ENCODE measurements around the gene RBPJ.

RBPJ gene

DNA sequence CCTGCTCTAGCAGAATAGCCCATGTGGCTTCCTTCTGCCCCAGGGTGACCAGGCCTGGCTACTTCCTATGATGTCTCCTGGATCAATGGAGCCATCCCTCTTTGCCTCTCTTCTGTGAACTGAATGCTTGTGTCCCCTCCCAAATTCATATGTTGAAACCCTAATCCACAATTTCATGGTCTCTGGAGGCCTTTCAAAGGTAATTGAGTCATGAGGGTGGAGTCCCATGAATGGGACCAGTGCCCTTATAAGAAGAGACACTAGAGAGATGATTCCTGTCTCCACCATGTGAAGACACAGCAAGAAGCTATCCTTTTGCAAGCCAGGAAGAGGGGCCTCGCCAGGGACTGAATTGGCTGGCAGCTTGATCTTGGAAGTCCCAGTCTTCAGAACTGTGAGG, 151.1 kb downstream of the RBPJ start:
- Histone ChIP-seq H3K9me3 (ENCODE audit: insufficient read depth, low read depth, low read length) (no peaks in the 10 kb centered on the region), H3K4me1 (ENCODE audit: insufficient read depth, low read length) (no peaks in the 10 kb centered on the region; the same call in 1 of the 2 replicates), H3K36me3 (ENCODE audit: insufficient read depth, low read depth, low read length) (no peaks in the 10 kb centered on the region), H3K27me3 (ENCODE audit: insufficient read depth, low read length) (no peaks in the 10 kb centered on the region), H3K27ac (ENCODE audit: low read length) (no peak overlapping the region), H3K4me3 (ENCODE audit: low read length) (no peak overlapping the region), H3K9ac (ENCODE audit: low read depth, low read length) (no peak overlapping the region)

GRCh38 chr4:26473893-26474292, 153.1 kb downstream of the RBPJ start:
- no peak overlapping the region for H3K4me3 ChIP-seq (ENCODE audit: low read length)
- no peak overlapping the region for H3K27ac ChIP-seq (ENCODE audit: low read length)
- no peak overlapping the region for H3K9ac ChIP-seq (ENCODE audit: low read depth, low read length)

DNA sequence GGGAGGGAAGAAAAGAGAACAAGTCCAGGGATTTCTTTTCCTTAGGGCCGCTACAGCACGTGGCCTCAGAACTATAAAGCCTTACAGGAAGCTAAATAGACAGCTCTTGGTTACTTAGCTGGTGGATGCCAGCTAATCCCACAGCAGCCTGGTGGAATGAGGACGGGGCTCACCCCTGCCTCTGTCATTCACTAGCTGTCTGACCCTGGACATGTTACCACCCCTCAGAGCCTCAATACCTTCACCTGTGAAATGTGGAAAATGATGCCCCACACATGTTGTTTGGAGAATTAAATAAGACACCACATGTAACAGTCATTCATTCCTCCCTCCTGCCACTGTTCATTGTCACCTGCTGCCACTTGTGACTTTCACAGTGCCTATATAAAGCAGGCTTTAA, 153.7 kb downstream of the RBPJ start:
- Histone ChIP-seq H3K9me3 (ENCODE audit: insufficient read depth, low read depth, low read length) (no peaks in the 10 kb centered on the region), H3K27ac (ENCODE audit: low read length) (no peak overlapping the region), H3K4me3 (ENCODE audit: low read length) (no peak overlapping the region), H3K36me3 (ENCODE audit: insufficient read depth, low read depth, low read length) (no peaks in the 10 kb centered on the region), H3K4me1 (ENCODE audit: insufficient read depth, low read length) (no peaks in the 10 kb centered on the region), H3K27me3 (ENCODE audit: insufficient read depth, low read length) (no peaks in the 10 kb centered on the region), H3K9ac (ENCODE audit: low read depth, low read length) (no peak overlapping the region)

More at GRCh38 chr4:26473893-26474292, 153.1 kb downstream of the RBPJ start:
- no peaks in the 10 kb centered on the region for H3K27me3 ChIP-seq (ENCODE audit: insufficient read depth, low read length)
- H3K9me3 ChIP-seq (ENCODE audit: insufficient read depth, low read depth, low read length), result no peaks in the 10 kb centered on the region
- no peaks in the 10 kb centered on the region for H3K36me3 ChIP-seq (ENCODE audit: insufficient read depth, low read depth, low read length)
- H3K4me1 ChIP-seq (ENCODE audit: insufficient read depth, low read length), result no peaks in the 10 kb centered on the region

- no peaks in the 10 kb centered on the region for H3K9me3 ChIP-seq (ENCODE audit: insufficient read depth, low read depth, low read length)
- no peak overlapping the region for H3K27ac ChIP-seq (ENCODE audit: low read length)
- no peaks in the 10 kb centered on the region for H3K27me3 ChIP-seq (ENCODE audit: insufficient read depth, low read length)
- H3K9ac ChIP-seq (ENCODE audit: low read depth, low read length), result no peak overlapping the region
- H3K4me3 ChIP-seq (ENCODE audit: low read length), result no peak overlapping the region
- no peaks in the 10 kb centered on the region for H3K36me3 ChIP-seq (ENCODE audit: insufficient read depth, low read depth, low read length)
- no peaks in the 10 kb centered on the region for H3K4me1 ChIP-seq (ENCODE audit: insufficient read depth, low read length)
Observed at GRCh38 chr4:26475716-26476115, 154.9 kb downstream of the RBPJ start.

GRCh38 chr4:26476545-26476944, 155.7 kb downstream of the RBPJ start:
- Histone ChIP-seq H3K27me3 (ENCODE audit: insufficient read depth, low read length) (no peaks in the 10 kb centered on the region), H3K36me3 (ENCODE audit: insufficient read depth, low read depth, low read length) (no peaks in the 10 kb centered on the region)

GRCh38 chr4:26478330-26478729, 157.5 kb downstream of the RBPJ start:
- no peaks in the 10 kb centered on the region; the same call in 1 of the 2 replicates for H3K4me1 ChIP-seq (ENCODE audit: insufficient read depth, low read length)

More at GRCh38 chr4:26476545-26476944, 155.7 kb downstream of the RBPJ start:
- Histone ChIP-seq H3K9me3 (ENCODE audit: insufficient read depth, low read depth, low read length) (no peaks in the 10 kb centered on the region), H3K27ac (ENCODE audit: low read length) (no peak overlapping the region), H3K9ac (ENCODE audit: low read depth, low read length) (no peak overlapping the region), H3K4me1 (ENCODE audit: insufficient read depth, low read length) (no peaks in the 10 kb centered on the region), H3K4me3 (ENCODE audit: low read length) (no peak overlapping the region)

DNA sequence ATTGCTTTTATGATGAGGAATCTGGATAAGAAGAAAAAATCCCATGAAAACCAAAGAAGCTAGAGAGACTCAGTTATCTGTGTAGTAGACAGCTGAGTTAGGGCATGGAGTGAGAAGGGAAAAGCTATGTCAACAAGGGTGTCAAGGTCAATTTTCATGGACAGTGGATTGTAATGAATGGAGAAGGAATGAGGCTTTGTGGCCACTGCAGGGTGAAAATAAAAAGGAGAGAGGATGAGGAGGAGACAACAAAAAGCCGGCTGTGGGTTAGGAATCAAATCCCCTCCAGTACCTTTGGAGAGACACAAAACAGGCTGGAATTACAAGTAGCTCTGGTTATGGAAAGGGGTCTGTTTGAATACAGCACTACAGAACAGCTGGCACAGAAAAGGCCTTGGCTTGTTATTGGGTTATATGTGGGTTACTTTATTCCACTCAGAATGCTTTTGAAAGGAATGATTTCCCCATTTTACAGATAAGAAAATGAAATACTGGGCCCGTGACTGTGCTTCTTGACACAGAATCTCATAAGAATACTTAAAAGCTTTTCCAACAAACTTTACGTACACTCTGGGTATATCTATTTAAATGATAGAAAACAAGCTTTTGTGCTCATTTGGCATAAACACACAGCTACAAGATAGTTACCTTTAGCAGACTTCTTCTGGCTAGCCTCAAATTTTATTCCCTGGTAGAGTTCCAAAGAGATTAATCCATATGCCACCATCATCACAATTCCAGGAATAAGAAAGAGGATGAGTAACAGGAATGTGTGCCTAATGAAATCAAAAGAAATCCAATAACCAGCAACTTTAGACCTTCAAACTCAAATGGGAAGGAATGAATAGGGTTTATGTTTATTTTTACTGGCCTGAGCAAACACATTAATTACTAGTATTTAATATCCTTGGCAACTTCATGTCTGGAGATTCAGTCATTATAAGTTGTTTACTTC, 162.0 kb downstream of the RBPJ start:
- H3K4me1 ChIP-seq (ENCODE audit: insufficient read depth, low read length), result no peaks in the 10 kb centered on the region; the same call in 1 of the 2 replicates
- H3K4me3 ChIP-seq (ENCODE audit: low read length), result no peak overlapping the region
- no peak overlapping the region for H3K27ac ChIP-seq (ENCODE audit: low read length)
- H3K36me3 ChIP-seq (ENCODE audit: insufficient read depth, low read depth, low read length), result no peaks in the 10 kb centered on the region
- no peaks in the 10 kb centered on the region for H3K27me3 ChIP-seq (ENCODE audit: insufficient read depth, low read length)
- H3K9me3 ChIP-seq (ENCODE audit: insufficient read depth, low read depth, low read length), result no peaks in the 10 kb centered on the region
- H3K9ac ChIP-seq (ENCODE audit: low read depth, low read length), result no peak overlapping the region

More at GRCh38 chr4:26478330-26478729, 157.5 kb downstream of the RBPJ start:
- Histone ChIP-seq H3K27ac (ENCODE audit: low read length) (no peak overlapping the region), H3K4me3 (ENCODE audit: low read length) (no peak overlapping the region), H3K9ac (ENCODE audit: low read depth, low read length) (no peak overlapping the region), H3K27me3 (ENCODE audit: insufficient read depth, low read length) (no peaks in the 10 kb centered on the region), H3K36me3 (ENCODE audit: insufficient read depth, low read depth, low read length) (no peaks in the 10 kb centered on the region), H3K9me3 (ENCODE audit: insufficient read depth, low read depth, low read length) (no peaks in the 10 kb centered on the region)

DNA sequence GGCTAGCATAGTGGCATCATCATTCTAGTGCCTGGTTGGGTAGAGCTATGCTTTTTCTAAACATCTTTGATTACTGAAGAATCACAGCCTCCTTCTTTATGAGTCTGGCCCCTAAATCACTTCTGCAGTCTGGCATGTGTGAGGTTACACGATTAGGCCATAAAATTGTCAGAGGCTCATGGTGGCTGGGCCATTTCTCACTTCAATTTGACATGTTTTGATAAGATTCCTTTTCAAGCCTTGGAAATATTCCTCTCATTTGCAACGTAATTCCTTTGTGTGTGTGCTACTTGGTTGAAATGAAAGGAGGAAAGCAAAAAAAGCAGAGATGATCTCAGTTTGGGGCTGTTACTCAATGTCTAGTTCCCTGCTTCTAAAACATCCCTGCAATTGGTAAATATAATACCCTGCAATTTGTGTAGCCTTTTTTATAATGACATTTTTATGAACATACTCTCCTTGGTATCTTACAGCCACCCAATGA, 163.3 kb downstream of the RBPJ start:
- H3K4me1 ChIP-seq (ENCODE audit: insufficient read depth, low read length), result no peaks in the 10 kb centered on the region; the same call in 1 of the 2 replicates
- no peak overlapping the region for H3K27ac ChIP-seq (ENCODE audit: low read length)
- H3K27me3 ChIP-seq (ENCODE audit: insufficient read depth, low read length), result 0 out of 2 replicates have a peak, but pooled peaks cover 4% of the 10 kb centered on the region
- no peaks in the 10 kb centered on the region for H3K36me3 ChIP-seq (ENCODE audit: insufficient read depth, low read depth, low read length)
- H3K9me3 ChIP-seq (ENCODE audit: insufficient read depth, low read depth, low read length), result no peaks in the 10 kb centered on the region
- no peak overlapping the region for H3K4me3 ChIP-seq (ENCODE audit: low read length)
- H3K9ac ChIP-seq (ENCODE audit: low read depth, low read length), result no peak overlapping the region

- no peaks in the 10 kb centered on the region for H3K9me3 ChIP-seq (ENCODE audit: insufficient read depth, low read depth, low read length)
- no peaks in the 10 kb centered on the region; the same call in 1 of the 2 replicates for H3K4me1 ChIP-seq (ENCODE audit: insufficient read depth, low read length)
- no peak overlapping the region for H3K9ac ChIP-seq (ENCODE audit: low read depth, low read length)
- 0 out of 2 replicates have a peak, but pooled peaks cover 5% of the 10 kb centered on the region for H3K27me3 ChIP-seq (ENCODE audit: insufficient read depth, low read length)
- no peak overlapping the region for H3K27ac ChIP-seq (ENCODE audit: low read length)
- no peak overlapping the region for H3K4me3 ChIP-seq (ENCODE audit: low read length)
- no peaks in the 10 kb centered on the region for H3K36me3 ChIP-seq (ENCODE audit: insufficient read depth, low read depth, low read length)
Observed at GRCh38 chr4:26484516-26484915, 163.7 kb downstream of the RBPJ start.
